Esophagus muscularis mucosa (tissue), 3 donors: ENCODE results near the gene LAMTOR5.

Experiments used
- CTCF ChIP-seq, 3 experiments: fragments of 200-600 bp in 2 of 3; fragments of 450-650 bp in 1 of 3; sonication (generic) in 2 of 3; IDR thresholded peaks; one replicate each; pipeline ENCODE4 v1.5.1; 2017 to 2019; ENCODE audit warnings: antibody characterized with exemption in 3 of 3, mild to moderate bottlenecking in 2 of 3, moderate library complexity in 1 of 3
- POLR2A ChIP-seq: fragments of 450-650 bp; IDR thresholded peaks from one replicate; pipeline ENCODE4 v1.6.1; 2017; ENCODE audit warnings: antibody characterized with exemption, moderate library complexity, mild to moderate bottlenecking, low read depth
- POLR2AphosphoS5 ChIP-seq, 2 donors: sonication (generic); formaldehyde crosslinking; IDR thresholded peaks; one replicate each; pipeline ENCODE4 v1.6.1; 2017; ENCODE audit warnings: antibody characterized with exemption in 2 of 2

- TF ChIP-seq CTCF (IDR thresholded peaks at IDR 0.05) (no peak), POLR2A (no peak), POLR2AphosphoS5 (IDR thresholded peaks at IDR 0.05) (no peak)
Measured at GRCh38 chr1:110403805-110404204, 3.7 kb downstream of the LAMTOR5 start.
